ENCODE measurements around the gene HMSD. TPM values are rescaled to one million over a fixed set of nuclear protein-coding genes. Genes with fewer than 3 reads are reported as not detected.

HMSD gene
- total and polyA plus RNA-seq, 2 of the 4 experiments (the other 2 are of a cell fraction), result 0.17 to 0.36 TPM

DNA sequence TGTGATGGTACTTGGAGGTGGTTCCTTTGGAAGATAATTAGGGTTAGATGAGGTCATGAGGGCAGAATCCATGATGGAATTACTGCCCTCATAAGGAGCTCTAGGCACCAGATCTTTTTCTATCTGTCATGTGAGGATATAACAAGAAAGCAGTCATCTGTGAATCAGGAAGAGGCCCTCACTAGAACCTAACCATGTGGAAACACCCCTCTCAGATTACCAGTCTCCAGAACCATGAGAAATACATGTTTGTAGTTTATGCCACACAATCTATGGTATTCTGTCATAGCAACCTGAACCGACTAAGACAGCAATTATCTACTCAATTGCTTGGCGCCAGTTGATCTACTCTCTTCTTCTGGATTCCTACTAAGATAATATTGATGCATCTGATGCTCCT is 43.7 kb upstream of the HMSD start:
- no peaks in the 10 kb centered on the region for H3K4me1 ChIP-seq (ENCODE audit: control insufficient read depth, insufficient read depth, low read length)
- H3K9me1 ChIP-seq (ENCODE audit: insufficient read depth, low read length), result no peaks in the 10 kb centered on the region
- H3K36me3 ChIP-seq (ENCODE audit: control insufficient read depth, insufficient read depth, low read length), result no peaks in the 10 kb centered on the region
- 40% methylated on average over 1 of the region's 2 CpGs; no CpG with 5 or more reads in 1 of the 2 experiments for WGBS, 2 experiments (ENCODE audit: extremely low coverage in 2 of 2, insufficient read length in 1 of 2)
- no peak overlapping the region for H2AK9ac ChIP-seq (replicated peaks; ENCODE audit: low read depth, low read length, poor library complexity)
- no peak overlapping the region for H4K91ac ChIP-seq (ENCODE audit: insufficient read depth, low read depth, low read length)
- H2AK5ac ChIP-seq (ENCODE audit: low read depth, low read length), result no peak overlapping the region
- H2BK20ac ChIP-seq (ENCODE audit: low read depth, low read length), result no peak overlapping the region
- dilution Hi-C loops (cut with HindIII; ENCODE audit: low sequenced_read_pairs, unreplicated experiment), result no loop called here
- no peaks in the 10 kb centered on the region for H4K20me1 ChIP-seq (ENCODE audit: insufficient read depth, low read length)
- no peak overlapping the region for H3K18ac ChIP-seq (ENCODE audit: low read depth, low read length)
- no peak overlapping the region for H3K27ac ChIP-seq (ENCODE audit: insufficient read depth, low read length)
- H2BK15ac ChIP-seq (ENCODE audit: low read depth, low read length), result no peak overlapping the region
- no peak overlapping the region for H4K5ac ChIP-seq (ENCODE audit: low read depth, low read length)
- BruUV-seq (replicated peaks), result no TSS peak
- no peak overlapping the region for H4K8ac ChIP-seq (ENCODE audit: low read depth in 2 of 2, low read length in 2 of 2)
- no peak overlapping the region for H3K4ac ChIP-seq (ENCODE audit: low read depth, low read length)
- ChIA-PET POLR2A (ENCODE audit: unreplicated experiment) (no interaction called here), CTCF (no interaction called here)
- peaks cover 2% of the 10 kb centered on the region; the same call in 1 of the 2 replicates for H3K27me3 ChIP-seq (ENCODE audit: control insufficient read depth, insufficient read depth, low read length)
- H3K4me3 ChIP-seq (ENCODE audit: insufficient read depth, low read depth, low read length), result no peak overlapping the region
- DNase-seq (no peak), ATAC-seq (ENCODE audit: low read depth) (no peak)
- H3K23ac ChIP-seq (ENCODE audit: low read depth, low read length), result no peak overlapping the region
- TF ChIP-seq MXI1 (IDR thresholded peaks at IDR 0.05; ENCODE audit: borderline replicate concordance, low read depth, low read length), result no peak
- no peak for TF ChIP-seq RAD21 (IDR thresholded peaks at IDR 0.05; ENCODE audit: low read length)
- TF ChIP-seq CHD1 (IDR thresholded peaks at IDR 0.05; ENCODE audit: low read depth, low read length), result no peak
- TF ChIP-seq BHLHE40 (IDR thresholded peaks at IDR 0.05; ENCODE audit: low read depth, low read length), result no peak
- no peaks in the 10 kb centered on the region for H3K79me1 ChIP-seq (ENCODE audit: low read depth in 1 of 2, low read length in 2 of 2)
- intact Hi-C loops (cut with micrococcal nuclease), result no loop called here
- no peak overlapping the region for H3K4me2 ChIP-seq (ENCODE audit: low read depth, low read length)
- H2AFZ ChIP-seq (replicated peaks; ENCODE audit: low read length, poor library complexity), result no peak overlapping the region
- H3K14ac ChIP-seq (replicated peaks; ENCODE audit: low read depth, low read length), result no peak overlapping the region
- H2BK5ac ChIP-seq (ENCODE audit: low read depth, low read length, poor library complexity, severe bottlenecking), result no peak overlapping the region
- no peak overlapping the region for H2BK120ac ChIP-seq (ENCODE audit: low read depth, low read length)
- in situ Hi-C loops (cut with MboI; ENCODE audit: low sequenced_read_pairs), result no loop called here
- H3K9me3 ChIP-seq (ENCODE audit: control insufficient read depth, insufficient read depth, low read length), result no peaks in the 10 kb centered on the region
- H3K56ac ChIP-seq (ENCODE audit: extremely low read depth, insufficient read depth, low read length), result no peak overlapping the region
- no peak overlapping the region for H3K9ac ChIP-seq (ENCODE audit: low read depth, low read length)

All from IMR-90 (cell line).